Neural progenitor cell (in vitro differentiated cells): Measurements from ENCODE around the gene KRTAP5-5. TPM values are rescaled to one million over a fixed set of nuclear protein-coding genes. Genes with fewer than 3 reads are reported as not detected.
A peak's percentile ranks its signal among the peaks of the same experiment; 100 is the strongest.
"Not testable (repeated sequence)": the region's sequence is repeated elsewhere in the genome, so short reads cannot be mapped to it uniquely, and the experiment has no call there.

Experiments used
- DNase-seq: peaks from one replicate; pipeline ENCODE4 v3.0.0-alpha.2; 2016; ENCODE audit warnings: low spot score
- H2AFZ ChIP-seq: fragments of 200-600 bp; sonication (generic); replicated peaks from 2 replicates; pipeline ENCODE4 v1.6.1; 2016; ENCODE audit warnings: antibody characterized with exemption
- H3F3A ChIP-seq: fragments of 200-600 bp; sonication (generic); 2 replicates; pipeline ENCODE4 v1.6.1; 2016; ENCODE audit warnings: antibody characterized with exemption, low read depth
- H3K27ac ChIP-seq: fragments of 200-600 bp; sonication (generic); 2 replicates; pipeline ENCODE4 v1.5.1; 2016; ENCODE audit warnings: mild to moderate bottlenecking
- H3K27me3 ChIP-seq: fragments of 200-600 bp; sonication (generic); 2 replicates; pipeline ENCODE4 v1.6.1; 2016; ENCODE audit warnings: mild to moderate bottlenecking, moderate library complexity
- H3K36me3 ChIP-seq: fragments of 200-600 bp; sonication (generic); 2 replicates; pipeline ENCODE4 v1.5.1; 2016
- H3K4me1 ChIP-seq: fragments of 200-600 bp; sonication (generic); 2 replicates; pipeline ENCODE4 v1.6.1; 2016; ENCODE audit warnings: mixed run types
- H3K4me2 ChIP-seq: fragments of 200-600 bp; sonication (generic); 2 replicates; pipeline ENCODE4 v1.6.1; 2016
- H3K4me3 ChIP-seq: fragments of 200-600 bp; sonication (generic); 2 replicates; pipeline ENCODE4 v1.5.1; 2016
- H3K79me2 ChIP-seq: fragments of 200-600 bp; sonication (generic); 2 replicates; pipeline ENCODE4 v1.6.1; 2016; ENCODE audit warnings: low read depth
- H3K9ac ChIP-seq: fragments of 200-600 bp; sonication (generic); 2 replicates; pipeline ENCODE4 v1.6.1; 2016
- H3K9me3 ChIP-seq: fragments of 200-600 bp; sonication (generic); 2 replicates; pipeline ENCODE4 v1.5.1; 2016; ENCODE audit warnings: low read depth
- H4K20me1 ChIP-seq: fragments of 200-600 bp; sonication (generic); 2 replicates; pipeline ENCODE4 v1.6.1; 2016; ENCODE audit warnings: low read depth
- H3K27ac Mint-ChIP-seq: 3 replicates; pipeline ENCODE4 v1.8.0; 2021; ENCODE audit warnings: mixed read lengths
- H3K27me3 Mint-ChIP-seq: 2 replicates; pipeline ENCODE4 v1.8.0; 2022; ENCODE audit warnings: low read depth, mild to moderate bottlenecking, inconsistent platforms, moderate library complexity, mixed read lengths; ENCODE audit not compliant: insufficient read depth
- H3K36me3 Mint-ChIP-seq: 3 replicates; pipeline ENCODE4 v1.8.0; 2021; ENCODE audit warnings: mixed read lengths
- H3K4me1 Mint-ChIP-seq: 3 replicates; pipeline ENCODE4 v1.8.0; 2021; ENCODE audit warnings: mixed read lengths
- H3K4me3 Mint-ChIP-seq: 3 replicates; pipeline ENCODE4 v1.8.0; 2021; ENCODE audit warnings: mild to moderate bottlenecking, moderate library complexity, mixed read lengths
- H3K9me3 Mint-ChIP-seq: 3 replicates; pipeline ENCODE4 v1.8.0; 2020; ENCODE audit warnings: mixed read lengths
- EZH2 ChIP-seq: fragments of 200-600 bp; sonication (generic); IDR thresholded peaks from 2 replicates; pipeline ENCODE4 v1.6.1; 2017; ENCODE audit warnings: antibody characterized with exemption, mild to moderate bottlenecking, moderate library complexity
- EZH2phosphoT487 ChIP-seq: fragments of 200-600 bp; sonication (generic); IDR thresholded peaks from 2 replicates; pipeline ENCODE4 v1.6.1; 2017; ENCODE audit warnings: antibody characterized with exemption
- total RNA-seq: library from RNA; depleted of rRNA; stranded (reverse); fragments of >200 nt; gene quantifications from 2 replicates; pipeline ENCODE4 v1.2.3, GENCODE V29; 2015; ENCODE audit warnings: low replicate concordance
- TF ChIP-seq, protein P1 (sequence below): fragments of 200-600 bp; sonication (generic); IDR thresholded peaks from 2 replicates; pipeline ENCODE4 v1.5.1; 2017; ENCODE audit warnings: antibody characterized with exemption, mild to moderate bottlenecking

KRTAP5-5 gene
- total RNA-seq, 1 donor from 2014 or later: not detected

DNA sequence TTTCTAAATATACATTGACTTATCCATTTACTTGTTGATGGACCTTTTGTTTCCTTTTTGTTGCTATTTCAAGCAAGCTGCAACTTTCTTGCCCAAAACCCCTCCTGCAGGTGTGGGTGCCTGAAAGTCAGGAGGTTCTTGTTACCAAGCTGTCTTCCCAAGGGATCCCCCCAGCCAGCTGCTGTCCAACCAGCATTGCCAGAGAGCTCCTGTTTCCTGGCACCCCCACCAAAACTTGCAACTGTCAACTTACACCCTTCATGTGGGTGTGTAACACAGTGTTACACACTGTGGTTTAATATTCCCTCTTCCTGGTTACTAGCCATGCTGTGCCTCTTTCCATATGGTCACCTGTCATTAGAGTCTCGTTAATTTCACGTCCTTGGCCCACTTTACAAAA is 42.9 kb upstream of the KRTAP5-5 start:
- Histone ChIP-seq H3K79me2 (no peaks in the 10 kb centered on the region), H3K4me3 (no peak overlapping the region), H3K4me1 (no peaks in the 10 kb centered on the region), H3K9me3 (no peaks in the 10 kb centered on the region), H4K20me1 (no peaks in the 10 kb centered on the region), H3K27ac (no peak overlapping the region), H3K9ac (no peak overlapping the region), H3K4me2 (no peak overlapping the region), H3K27me3 (peaks cover 38% of the 10 kb centered on the region), H2AFZ (no peak overlapping the region), H3F3A (no peaks in the 10 kb centered on the region), H3K36me3 (no peaks in the 10 kb centered on the region)
- TF ChIP-seq EZH2 (no peak), EZH2phosphoT487 (no peak)
- Mint-ChIP-seq H3K27ac (no peak overlapping the region), H3K9me3 (peaks cover 5% of the 10 kb centered on the region), H3K4me3 (no peak overlapping the region), H3K36me3 (no peaks in the 10 kb centered on the region), H3K27me3 (peaks cover 16% of the 10 kb centered on the region), H3K4me1 (no peaks in the 10 kb centered on the region)
- no peak for DNase-seq

DNA sequence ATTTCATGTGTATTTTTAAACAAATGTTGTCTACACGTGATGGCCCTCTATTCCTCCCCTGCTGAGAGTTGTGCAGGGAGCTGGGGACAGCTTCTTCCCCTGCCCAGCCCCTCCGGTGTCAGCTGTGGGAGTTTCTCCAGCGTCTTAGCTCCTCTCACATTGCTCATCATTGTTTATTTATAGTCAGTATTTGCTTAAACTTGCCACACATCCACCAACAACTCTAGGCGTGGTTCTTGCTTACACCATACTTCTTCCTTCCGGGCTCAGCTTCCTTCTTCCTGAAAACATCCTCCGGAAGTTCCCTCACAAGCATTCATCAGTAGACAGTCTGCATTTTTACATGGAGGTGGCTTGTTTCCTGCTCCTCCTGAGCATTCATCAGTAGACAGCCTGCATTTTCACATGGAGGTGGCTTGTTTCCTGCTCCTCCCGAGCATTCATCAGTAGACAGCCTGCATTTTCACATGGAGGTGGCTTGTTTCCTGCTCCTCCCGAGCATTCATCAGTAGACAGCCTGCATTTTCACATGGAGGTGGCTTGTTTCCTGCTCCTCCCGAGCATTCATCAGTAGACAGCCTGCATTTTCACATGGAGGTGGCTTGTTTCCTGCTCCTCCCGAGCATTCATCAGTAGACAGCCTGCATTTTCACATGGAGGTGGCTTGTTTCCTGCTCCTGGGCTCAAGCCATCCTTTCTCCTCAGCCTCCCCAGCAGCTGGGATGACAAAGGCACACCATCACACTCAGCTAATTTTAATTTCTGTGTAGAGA is 40.2 kb upstream of the KRTAP5-5 start:
- not testable (repeated sequence) for H3K9ac ChIP-seq, DNase-seq, H3K27ac Mint-ChIP-seq, H3K4me1 Mint-ChIP-seq, H3K36me3 ChIP-seq, H3K4me3 ChIP-seq, H3K79me2 ChIP-seq, H3K27ac ChIP-seq, H3K9me3 ChIP-seq, H3K4me2 ChIP-seq, H3K4me1 ChIP-seq, H2AFZ ChIP-seq, H3F3A ChIP-seq, H3K4me3 Mint-ChIP-seq, H3K9me3 Mint-ChIP-seq, H3K36me3 Mint-ChIP-seq, H4K20me1 ChIP-seq
- H3K27me3 ChIP-seq: peaks cover 64% of the 10 kb centered on the region
- H3K27me3 Mint-ChIP-seq: peaks cover 21% of the 10 kb centered on the region

DNA sequence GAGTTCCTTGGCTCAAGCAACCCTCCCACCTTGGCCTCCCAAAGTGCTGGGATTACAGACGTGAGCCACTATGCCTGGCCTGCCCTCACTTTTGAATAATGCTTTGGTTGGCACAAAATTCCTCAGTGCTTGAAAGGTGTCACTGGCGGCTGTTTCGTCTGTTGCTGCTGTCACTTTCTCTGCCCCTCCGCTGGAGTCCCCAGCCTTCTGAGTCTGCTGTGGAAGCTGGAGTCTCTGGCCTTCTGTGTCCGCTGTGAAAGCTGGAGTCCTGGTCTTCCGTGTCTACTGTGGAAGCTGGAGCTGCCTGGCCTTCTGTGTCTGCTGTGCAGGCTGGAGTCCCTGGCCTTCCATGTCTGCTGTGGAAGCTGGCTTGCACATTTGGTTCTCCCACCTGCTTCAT is 39.6 kb upstream of the KRTAP5-5 start:
- Histone ChIP-seq H3K79me2 (no peaks in the 10 kb centered on the region), H3K27ac (no peak overlapping the region), H3K36me3 (no peaks in the 10 kb centered on the region), H3K9ac (no peak overlapping the region), H3K4me3 (no peak overlapping the region), H4K20me1 (no peaks in the 10 kb centered on the region), H3K9me3 (no peaks in the 10 kb centered on the region), H3K27me3 (peaks cover 69% of the 10 kb centered on the region), H3F3A (no peaks in the 10 kb centered on the region), H2AFZ (no peak overlapping the region), H3K4me1 (no peaks in the 10 kb centered on the region), H3K4me2 (no peak overlapping the region)
- Mint-ChIP-seq H3K4me3 (no peak overlapping the region), H3K27ac (no peak overlapping the region), H3K4me1 (no peaks in the 10 kb centered on the region), H3K36me3 (no peaks in the 10 kb centered on the region), H3K27me3 (peaks cover 21% of the 10 kb centered on the region), H3K9me3 (no peaks in the 10 kb centered on the region)
- TF ChIP-seq, protein P1, sequence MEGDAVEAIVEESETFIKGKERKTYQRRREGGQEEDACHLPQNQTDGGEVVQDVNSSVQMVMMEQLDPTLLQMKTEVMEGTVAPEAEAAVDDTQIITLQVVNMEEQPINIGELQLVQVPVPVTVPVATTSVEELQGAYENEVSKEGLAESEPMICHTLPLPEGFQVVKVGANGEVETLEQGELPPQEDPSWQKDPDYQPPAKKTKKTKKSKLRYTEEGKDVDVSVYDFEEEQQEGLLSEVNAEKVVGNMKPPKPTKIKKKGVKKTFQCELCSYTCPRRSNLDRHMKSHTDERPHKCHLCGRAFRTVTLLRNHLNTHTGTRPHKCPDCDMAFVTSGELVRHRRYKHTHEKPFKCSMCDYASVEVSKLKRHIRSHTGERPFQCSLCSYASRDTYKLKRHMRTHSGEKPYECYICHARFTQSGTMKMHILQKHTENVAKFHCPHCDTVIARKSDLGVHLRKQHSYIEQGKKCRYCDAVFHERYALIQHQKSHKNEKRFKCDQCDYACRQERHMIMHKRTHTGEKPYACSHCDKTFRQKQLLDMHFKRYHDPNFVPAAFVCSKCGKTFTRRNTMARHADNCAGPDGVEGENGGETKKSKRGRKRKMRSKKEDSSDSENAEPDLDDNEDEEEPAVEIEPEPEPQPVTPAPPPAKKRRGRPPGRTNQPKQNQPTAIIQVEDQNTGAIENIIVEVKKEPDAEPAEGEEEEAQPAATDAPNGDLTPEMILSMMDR: no peak
- TF ChIP-seq EZH2 (no peak), EZH2phosphoT487 (no peak)
- DNase-seq: no peak

DNA sequence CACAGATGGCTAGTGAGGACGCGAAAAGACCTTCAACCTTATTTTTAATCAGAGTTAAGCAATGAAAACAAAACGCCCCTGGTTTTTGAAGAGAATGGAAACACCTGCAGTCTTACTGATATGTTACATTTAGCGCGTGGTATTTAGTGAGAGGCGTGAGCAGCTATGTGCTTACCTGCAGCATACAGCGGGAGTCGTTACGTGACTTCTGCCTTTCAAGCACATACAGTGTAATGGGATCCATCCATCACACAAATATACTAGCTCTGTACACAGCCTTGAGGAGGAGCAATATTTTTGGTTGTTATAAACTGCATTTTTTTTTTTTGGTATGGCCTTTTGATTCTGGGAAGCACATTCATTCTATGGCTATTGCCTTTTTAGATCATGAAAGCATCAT is 36.9 kb upstream of the KRTAP5-5 start:
- Mint-ChIP-seq H3K4me1 (peaks cover 16% of the 10 kb centered on the region), H3K36me3 (no peaks in the 10 kb centered on the region), H3K27ac (no peak overlapping the region), H3K4me3 (no peak overlapping the region), H3K9me3 (no peaks in the 10 kb centered on the region), H3K27me3 (peaks cover 30% of the 10 kb centered on the region)
- Histone ChIP-seq H3K9ac (no peak overlapping the region), H3K4me1 (no peaks in the 10 kb centered on the region), H3K27me3 (peaks cover 88% of the 10 kb centered on the region), H3F3A (peaks cover 9% of the 10 kb centered on the region), H3K9me3 (no peaks in the 10 kb centered on the region), H4K20me1 (no peaks in the 10 kb centered on the region), H3K27ac (no peak overlapping the region), H2AFZ (no peak overlapping the region), H3K4me2 (no peak overlapping the region), H3K79me2 (no peaks in the 10 kb centered on the region), H3K4me3 (no peak overlapping the region), H3K36me3 (no peaks in the 10 kb centered on the region)
- no peak for DNase-seq
- TF ChIP-seq, protein P1: no peak
- TF ChIP-seq EZH2phosphoT487: no peak
- TF ChIP-seq EZH2: no peak

DNA sequence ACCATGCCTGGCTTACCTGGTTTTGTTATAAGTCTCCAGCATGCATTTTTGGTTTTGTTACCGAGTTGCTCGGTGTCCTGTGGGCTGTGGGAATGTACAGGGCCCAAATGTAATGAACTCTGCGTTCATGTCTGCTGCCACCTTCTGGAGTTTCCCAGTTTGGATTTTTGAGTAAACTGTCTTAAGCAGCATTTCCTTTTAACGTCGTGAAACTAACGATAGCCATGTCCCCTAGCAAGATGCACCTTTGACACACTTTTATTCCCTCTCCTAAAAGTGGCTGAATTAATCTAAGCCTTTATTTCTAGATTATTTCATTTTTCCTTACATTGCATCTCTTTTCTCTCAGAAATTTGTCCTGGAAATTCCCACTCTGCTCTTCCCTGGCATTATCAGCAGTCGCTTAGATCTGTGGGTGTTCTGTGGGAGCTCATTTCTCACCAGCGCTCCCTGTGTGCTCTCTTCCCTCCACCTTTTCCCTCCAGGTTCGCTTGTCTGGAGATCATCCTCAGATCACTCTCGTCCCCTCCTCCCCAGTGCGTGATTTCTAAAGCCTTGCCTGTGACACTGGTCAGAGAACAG is 33.5 kb upstream of the KRTAP5-5 start:
- not testable (repeated sequence) for H3K4me3 ChIP-seq, DNase-seq, H3F3A ChIP-seq, H3K9ac ChIP-seq, H3K4me1 ChIP-seq, H3K4me2 ChIP-seq, H3K79me2 ChIP-seq, H3K9me3 Mint-ChIP-seq, H3K36me3 Mint-ChIP-seq, H3K27ac Mint-ChIP-seq, H3K36me3 ChIP-seq, H3K9me3 ChIP-seq, H4K20me1 ChIP-seq, H3K27ac ChIP-seq
- peaks cover 20% of the 10 kb centered on the region for H3K4me1 Mint-ChIP-seq
- peak overlapping the region; percentile 34 for H2AFZ ChIP-seq
- peak overlapping the region; percentile 31 for H3K4me3 Mint-ChIP-seq
- H3K27me3 ChIP-seq: peaks cover 86% of the 10 kb centered on the region
- H3K27me3 Mint-ChIP-seq: peaks cover 23% of the 10 kb centered on the region

DNA sequence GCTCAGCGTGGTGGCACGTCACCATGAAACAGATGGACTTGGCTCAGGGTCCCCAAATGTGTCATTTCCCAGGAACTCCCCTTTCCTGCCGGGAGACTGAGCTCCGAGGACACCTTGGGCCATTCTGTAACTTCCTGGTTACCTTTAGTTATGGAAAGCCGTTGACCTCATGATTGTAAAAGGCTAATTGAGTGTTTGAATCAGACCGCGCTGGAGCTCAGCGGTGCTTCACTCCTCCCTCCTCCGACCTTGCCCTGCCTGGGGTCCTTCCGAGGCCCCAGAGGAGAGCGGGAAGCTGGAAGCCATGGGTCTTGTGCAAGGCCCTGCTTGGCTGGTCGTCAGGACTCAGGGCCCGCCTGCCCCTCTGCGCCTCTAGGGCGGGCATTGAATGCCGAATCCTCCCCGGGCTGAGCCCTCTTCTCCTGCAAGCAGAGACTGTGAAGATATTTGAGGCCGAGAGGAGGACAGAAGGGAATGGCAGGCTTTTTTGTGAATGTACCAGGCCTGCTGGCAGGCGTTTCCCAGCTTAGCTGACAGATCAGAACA is 32.9 kb upstream of the KRTAP5-5 start:
- Mint-ChIP-seq H3K4me3 (peak overlapping the region; percentile 31), H3K4me1 (peaks cover 20% of the 10 kb centered on the region), H3K27me3 (peaks cover 23% of the 10 kb centered on the region)
- not testable (repeated sequence) for H3K36me3 Mint-ChIP-seq, H3K4me3 ChIP-seq, H3K36me3 ChIP-seq, H3K79me2 ChIP-seq, H3K4me1 ChIP-seq, H3K27ac Mint-ChIP-seq, H3K9me3 Mint-ChIP-seq, H3F3A ChIP-seq, DNase-seq, H3K9me3 ChIP-seq, H4K20me1 ChIP-seq, H3K4me2 ChIP-seq, H3K27ac ChIP-seq, H3K9ac ChIP-seq
- Histone ChIP-seq H2AFZ (peak overlapping the region; percentile 34), H3K27me3 (peaks cover 83% of the 10 kb centered on the region)
